OCI-LY1 (cell line): ENCODE data around the gene ST7.

Experiments used
- EZH2 ChIP-seq: fragments of 200-600 bp; sonication (generic), shearing (Covaris generic); IDR thresholded peaks from 2 replicates; pipeline ENCODE4 v1.8.0; 2017; ENCODE audit warnings: borderline replicate concordance, mixed run types, mild to moderate bottlenecking, antibody characterized with exemption, low read length, moderate library complexity, mixed read lengths
- TF ChIP-seq, protein P1 (sequence below): fragments of 200-600 bp; sonication (generic), shearing (Covaris generic); IDR thresholded peaks from 2 replicates; pipeline ENCODE4 v1.5.1; 2017; ENCODE audit warnings: mild to moderate bottlenecking, antibody characterized with exemption, low read length, moderate library complexity, mixed read lengths

DNA sequence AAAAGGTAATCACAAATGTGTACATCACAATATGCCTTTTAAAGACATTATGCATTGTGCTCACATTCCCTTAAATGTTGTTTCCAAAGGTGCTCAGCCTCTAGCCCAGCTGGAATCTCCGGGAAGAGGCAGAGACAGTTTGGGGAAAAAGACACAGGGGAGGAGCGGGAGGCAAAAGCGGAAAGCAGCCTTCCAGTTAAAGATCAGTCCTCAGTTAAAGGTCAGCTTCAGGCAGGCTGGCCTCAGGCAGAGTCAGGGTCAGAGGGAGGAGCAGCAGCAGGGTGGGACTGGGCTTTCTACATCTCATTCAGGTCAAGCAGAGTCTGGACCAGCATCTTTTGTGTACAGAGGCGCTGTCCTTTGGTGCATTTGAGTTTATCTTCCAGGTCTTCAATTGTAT lies 18.6 kb downstream of the ST7 start:
- TF ChIP-seq, protein P1, sequence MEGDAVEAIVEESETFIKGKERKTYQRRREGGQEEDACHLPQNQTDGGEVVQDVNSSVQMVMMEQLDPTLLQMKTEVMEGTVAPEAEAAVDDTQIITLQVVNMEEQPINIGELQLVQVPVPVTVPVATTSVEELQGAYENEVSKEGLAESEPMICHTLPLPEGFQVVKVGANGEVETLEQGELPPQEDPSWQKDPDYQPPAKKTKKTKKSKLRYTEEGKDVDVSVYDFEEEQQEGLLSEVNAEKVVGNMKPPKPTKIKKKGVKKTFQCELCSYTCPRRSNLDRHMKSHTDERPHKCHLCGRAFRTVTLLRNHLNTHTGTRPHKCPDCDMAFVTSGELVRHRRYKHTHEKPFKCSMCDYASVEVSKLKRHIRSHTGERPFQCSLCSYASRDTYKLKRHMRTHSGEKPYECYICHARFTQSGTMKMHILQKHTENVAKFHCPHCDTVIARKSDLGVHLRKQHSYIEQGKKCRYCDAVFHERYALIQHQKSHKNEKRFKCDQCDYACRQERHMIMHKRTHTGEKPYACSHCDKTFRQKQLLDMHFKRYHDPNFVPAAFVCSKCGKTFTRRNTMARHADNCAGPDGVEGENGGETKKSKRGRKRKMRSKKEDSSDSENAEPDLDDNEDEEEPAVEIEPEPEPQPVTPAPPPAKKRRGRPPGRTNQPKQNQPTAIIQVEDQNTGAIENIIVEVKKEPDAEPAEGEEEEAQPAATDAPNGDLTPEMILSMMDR: no peak
- TF ChIP-seq EZH2: no peak
